ENCODE measurements around the gene TSNAXIP1.
A peak's percentile ranks its signal among the peaks of the same experiment; 100 is the strongest.

DNA sequence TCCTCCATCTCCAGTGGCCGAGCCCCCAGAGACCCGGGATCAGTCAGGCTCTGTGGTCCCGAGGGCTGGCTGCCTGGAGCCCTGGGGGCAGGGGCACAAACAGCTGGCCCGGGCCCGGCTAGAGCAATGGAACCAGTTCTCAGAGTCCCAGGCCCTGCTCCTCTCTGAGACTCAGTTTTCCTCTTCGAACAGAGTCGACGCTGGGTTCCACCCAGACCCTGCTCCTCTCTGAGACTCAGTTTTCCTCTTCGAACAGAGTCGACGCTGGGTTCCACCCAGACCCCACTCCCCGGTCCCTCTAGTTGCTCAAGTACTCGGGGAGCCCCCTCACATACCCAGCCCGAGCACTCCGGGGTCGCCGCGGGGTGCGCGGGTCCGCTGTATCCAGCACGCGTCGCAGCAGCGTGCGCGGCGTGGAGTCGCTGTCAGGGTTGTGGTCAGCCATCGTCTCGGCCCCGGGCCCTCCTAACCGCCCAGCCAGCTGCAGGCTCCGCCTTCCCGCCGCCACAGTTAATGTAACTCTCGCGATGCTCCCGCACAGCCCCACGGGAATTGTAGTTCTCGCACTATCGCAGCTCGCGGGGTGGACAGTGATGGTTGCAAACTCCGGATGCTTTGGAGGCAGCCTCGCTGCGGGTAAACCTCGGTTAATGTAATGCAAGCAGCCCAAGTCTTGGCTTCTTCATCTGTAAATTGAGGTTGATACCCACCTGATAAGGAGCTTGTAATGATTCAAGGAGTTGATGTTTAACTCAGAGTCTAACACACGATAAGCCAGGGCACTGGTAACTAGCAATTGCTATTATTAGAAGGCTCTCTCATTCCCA is 26.9 kb downstream of the TSNAXIP1 start:
- peak; percentile 50 to 75 for TF ChIP-seq POLR2A (IDR thresholded peaks at IDR 0.05)
- TF ChIP-seq, protein P1, sequence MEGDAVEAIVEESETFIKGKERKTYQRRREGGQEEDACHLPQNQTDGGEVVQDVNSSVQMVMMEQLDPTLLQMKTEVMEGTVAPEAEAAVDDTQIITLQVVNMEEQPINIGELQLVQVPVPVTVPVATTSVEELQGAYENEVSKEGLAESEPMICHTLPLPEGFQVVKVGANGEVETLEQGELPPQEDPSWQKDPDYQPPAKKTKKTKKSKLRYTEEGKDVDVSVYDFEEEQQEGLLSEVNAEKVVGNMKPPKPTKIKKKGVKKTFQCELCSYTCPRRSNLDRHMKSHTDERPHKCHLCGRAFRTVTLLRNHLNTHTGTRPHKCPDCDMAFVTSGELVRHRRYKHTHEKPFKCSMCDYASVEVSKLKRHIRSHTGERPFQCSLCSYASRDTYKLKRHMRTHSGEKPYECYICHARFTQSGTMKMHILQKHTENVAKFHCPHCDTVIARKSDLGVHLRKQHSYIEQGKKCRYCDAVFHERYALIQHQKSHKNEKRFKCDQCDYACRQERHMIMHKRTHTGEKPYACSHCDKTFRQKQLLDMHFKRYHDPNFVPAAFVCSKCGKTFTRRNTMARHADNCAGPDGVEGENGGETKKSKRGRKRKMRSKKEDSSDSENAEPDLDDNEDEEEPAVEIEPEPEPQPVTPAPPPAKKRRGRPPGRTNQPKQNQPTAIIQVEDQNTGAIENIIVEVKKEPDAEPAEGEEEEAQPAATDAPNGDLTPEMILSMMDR (IDR thresholded peaks at IDR 0.05) = no peak
